GM12872 (cell line): ENCODE data around the gene SUN5.

Source experiments
- TF ChIP-seq, protein P1 (sequence below): IDR thresholded peaks from 3 replicates; pipeline ENCODE4 v1.5.1; 2011; ENCODE audit warnings: low read depth, mild to moderate bottlenecking, low read length, moderate library complexity; ENCODE audit not compliant: insufficient read depth

Gene SUN5

GRCh38 chr20:32991792-32992641 is 12.2 kb downstream of the SUN5 start:
- TF ChIP-seq, protein P1, sequence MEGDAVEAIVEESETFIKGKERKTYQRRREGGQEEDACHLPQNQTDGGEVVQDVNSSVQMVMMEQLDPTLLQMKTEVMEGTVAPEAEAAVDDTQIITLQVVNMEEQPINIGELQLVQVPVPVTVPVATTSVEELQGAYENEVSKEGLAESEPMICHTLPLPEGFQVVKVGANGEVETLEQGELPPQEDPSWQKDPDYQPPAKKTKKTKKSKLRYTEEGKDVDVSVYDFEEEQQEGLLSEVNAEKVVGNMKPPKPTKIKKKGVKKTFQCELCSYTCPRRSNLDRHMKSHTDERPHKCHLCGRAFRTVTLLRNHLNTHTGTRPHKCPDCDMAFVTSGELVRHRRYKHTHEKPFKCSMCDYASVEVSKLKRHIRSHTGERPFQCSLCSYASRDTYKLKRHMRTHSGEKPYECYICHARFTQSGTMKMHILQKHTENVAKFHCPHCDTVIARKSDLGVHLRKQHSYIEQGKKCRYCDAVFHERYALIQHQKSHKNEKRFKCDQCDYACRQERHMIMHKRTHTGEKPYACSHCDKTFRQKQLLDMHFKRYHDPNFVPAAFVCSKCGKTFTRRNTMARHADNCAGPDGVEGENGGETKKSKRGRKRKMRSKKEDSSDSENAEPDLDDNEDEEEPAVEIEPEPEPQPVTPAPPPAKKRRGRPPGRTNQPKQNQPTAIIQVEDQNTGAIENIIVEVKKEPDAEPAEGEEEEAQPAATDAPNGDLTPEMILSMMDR: no peak

DNA sequence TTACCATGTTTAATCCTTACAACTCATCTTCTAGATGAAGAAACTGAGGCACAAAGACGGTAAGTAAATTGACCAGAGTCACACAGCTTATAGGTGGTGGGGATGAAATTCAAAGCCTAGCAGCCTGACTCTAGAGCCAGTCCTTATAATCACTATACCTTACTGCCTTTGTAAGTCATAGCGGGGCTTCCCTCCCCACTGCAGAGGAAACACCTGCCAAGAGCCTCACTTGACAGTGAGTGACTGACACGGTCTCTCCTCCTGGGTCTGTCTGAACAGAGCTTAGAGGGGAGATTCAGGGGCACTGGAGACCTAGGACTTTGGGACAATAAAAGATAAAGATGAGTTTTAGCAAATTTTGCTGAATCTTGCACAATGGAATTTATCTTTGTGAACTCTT is 12.8 kb downstream of the SUN5 start:
- TF ChIP-seq, protein P1: no peak

GRCh38 chr20:32990426-32990825 is 13.8 kb downstream of the SUN5 start:
- TF ChIP-seq, protein P1: no peak

DNA sequence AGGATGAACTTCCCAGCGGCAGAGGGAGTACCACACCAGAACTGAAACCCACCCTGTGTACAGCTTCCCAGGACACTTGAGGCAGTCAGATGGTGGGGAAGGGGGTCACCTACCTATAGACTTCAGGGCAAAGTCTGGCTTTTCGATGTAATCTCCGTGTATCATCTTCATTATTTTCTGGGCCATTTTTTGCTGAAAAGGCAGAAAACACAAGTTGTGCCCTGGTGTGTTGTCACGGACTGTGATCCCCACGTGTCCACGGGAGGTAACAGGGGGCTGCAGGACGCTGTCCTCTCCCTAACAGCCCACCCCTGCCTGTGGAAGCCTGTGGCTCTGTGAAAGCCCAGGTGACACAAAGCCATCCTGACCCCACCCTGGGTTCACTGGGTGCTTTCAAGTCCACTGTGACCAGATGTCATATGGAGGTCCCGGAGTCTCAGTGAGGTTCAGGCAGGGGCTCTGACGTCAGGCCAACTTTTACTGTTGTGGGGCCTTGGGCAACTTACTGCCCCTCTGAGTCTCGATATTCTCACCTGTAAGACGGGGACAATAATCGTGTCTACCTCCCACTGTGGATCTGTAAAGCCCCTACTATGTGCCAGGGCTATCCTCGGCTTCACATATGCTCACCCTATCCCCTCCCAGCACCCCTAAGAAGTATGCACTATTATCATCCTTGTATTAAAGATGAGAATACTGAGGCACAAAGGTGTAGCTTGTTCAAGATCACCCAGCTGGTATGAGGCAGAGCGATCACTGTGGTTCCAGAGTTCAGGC is 14.5 kb downstream of the SUN5 start:
- TF ChIP-seq, protein P1: no peak

GRCh38 chr20:32988008-32988407 is 16.2 kb downstream of the SUN5 start:
- TF ChIP-seq, protein P1: no peak

DNA sequence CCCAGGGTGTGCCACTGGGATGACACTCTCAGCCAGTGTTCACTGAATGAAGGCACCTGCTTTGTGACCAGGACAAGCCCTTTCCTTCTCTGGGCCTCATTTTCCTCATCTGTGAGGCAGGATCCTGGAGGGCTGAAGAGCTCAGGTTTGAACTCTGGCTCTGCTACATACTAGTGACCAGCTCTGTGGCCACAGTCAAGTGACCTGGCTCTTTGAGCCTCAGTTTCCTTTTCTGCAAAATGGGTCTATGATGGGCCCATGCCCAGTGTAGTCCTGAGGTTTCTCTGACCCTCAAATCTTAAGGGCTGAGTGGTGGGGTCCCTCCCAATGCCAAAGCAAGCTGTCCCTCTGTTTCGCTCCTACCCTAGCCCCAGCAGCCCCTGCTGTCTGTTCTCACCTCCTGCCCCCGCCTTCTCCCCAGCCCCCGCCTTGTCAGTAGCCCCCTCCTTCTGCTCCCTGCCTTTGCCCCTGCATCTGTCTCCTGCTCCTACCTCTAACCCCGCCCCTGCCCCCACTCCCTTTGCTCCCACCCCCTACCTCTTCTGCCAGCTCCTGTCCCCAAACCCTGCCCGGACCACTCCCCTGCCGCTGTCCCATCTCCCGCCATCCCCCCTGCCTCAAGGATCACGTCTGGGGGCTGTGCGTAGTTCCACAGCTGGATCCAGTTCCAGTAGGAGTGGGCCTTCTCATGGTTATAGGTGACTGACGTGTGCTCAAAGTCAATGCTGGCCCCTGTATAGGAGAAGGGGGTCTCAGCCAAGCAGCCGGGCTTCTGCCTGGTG is 17.0 kb downstream of the SUN5 start:
- TF ChIP-seq, protein P1: no peak

- TF ChIP-seq, protein P1: no peak
Observed at GRCh38 chr20:32986331-32986966, 17.8 kb downstream of the SUN5 start.
